ACHN (cell line): Measurements from ENCODE around the gene HOXB4.

Experiments
- DNase-seq: peaks from one replicate; pipeline ENCODE4 v3.0.0-alpha.2; 2015
- in situ Hi-C: cut with HindIII; loops from 2 replicates; pipeline ENCODE4 v1.10.0; 2017; ENCODE audit warnings: low sequenced_read_pairs, low pct_ligation_motif_present, low pct_unique_long_range_greater_than_20kb

HOXB4 gene

GRCh38 chr17:48593126-48593829, 15.1 kb upstream of the HOXB4 start, which contains the start of gene HOXB5:
HOXB5 (minus strand) TSS chr17:48593779; CDS start chr17:48593682, 97 bp downstream.
- in situ Hi-C loops, result no loop called here
- no peak for DNase-seq

GRCh38 chr17:48592577-48592976, 14.4 kb upstream of the HOXB4 start:
- no peak for DNase-seq
- in situ Hi-C loops, result no loop called here

GRCh38 chr17:48592057-48592514, 13.9 kb upstream of the HOXB4 start:
- no peak for DNase-seq
- in situ Hi-C loops, result no loop called here

- DNase-seq, result no peak
- in situ Hi-C loops, result no loop called here
Measured at GRCh38 chr17:48591255-48592056, 13.3 kb upstream of the HOXB4 start.

GRCh38 chr17:48590607-48591161, 12.5 kb upstream of the HOXB4 start:
- in situ Hi-C loops, result no loop called here
- DNase-seq, result no peak

- in situ Hi-C loops, result no loop called here
- no peak for DNase-seq
Measured at GRCh38 chr17:48589831-48590606, 11.9 kb upstream of the HOXB4 start, which contains the start of gene HOXB3. HOXB3 (minus strand) TSS chr17:48590241; CDS start chr17:48552474, 37,767 bp downstream.

GRCh38 chr17:48589060-48589830, 11.1 kb upstream of the HOXB4 start:
- DNase-seq, result no peak
- in situ Hi-C loops, result no loop called here

- DNase-seq, result no peak
- in situ Hi-C loops, result no loop called here
Measured at GRCh38 chr17:48588528-48588927, 10.4 kb upstream of the HOXB4 start.

GRCh38 chr17:48588074-48588415, 9.9 kb upstream of the HOXB4 start:
- in situ Hi-C loops, result no loop called here

GRCh38 chr17:48587276-48588073, 9.3 kb upstream of the HOXB4 start:
- no peak for DNase-seq
- in situ Hi-C loops, result no loop called here

More at GRCh38 chr17:48588074-48588415, 9.9 kb upstream of the HOXB4 start:
- no peak for DNase-seq

GRCh38 chr17:48586355-48587258, 8.5 kb upstream of the HOXB4 start:
- DNase-seq, result peak; percentile 64
- in situ Hi-C loops, result no loop called here

GRCh38 chr17:48584223-48584741, 6.1 kb upstream of the HOXB4 start:
- no peak for DNase-seq
- in situ Hi-C loops, result no loop called here

GRCh38 chr17:48583708-48584222, 5.6 kb upstream of the HOXB4 start:
- in situ Hi-C loops, result no loop called here
- no peak for DNase-seq

- in situ Hi-C loops, result no loop called here
Measured at GRCh38 chr17:48582750-48583069, 4.6 kb upstream of the HOXB4 start.

GRCh38 chr17:48579760-48580554, 1.8 kb upstream of the HOXB4 start:
- in situ Hi-C loops, result no loop called here
- DNase-seq, result no peak

More at GRCh38 chr17:48582750-48583069, 4.6 kb upstream of the HOXB4 start:
- no peak for DNase-seq

GRCh38 chr17:48579471-48579759, 1.3 kb upstream of the HOXB4 start:
- in situ Hi-C loops, result no loop called here
- DNase-seq, result no peak
